HG03045 (cell line): ENCODE results near the gene AAMDC.

Source experiments
- ATAC-seq: cut with Tn5 transposase; IDR thresholded peaks from one replicate; pipeline ENCODE4 v1.9.1; 2021; ENCODE audit warnings: mild to moderate bottlenecking, moderate library complexity; ENCODE audit not compliant: unreplicated experiment

The AAMDC gene

GRCh38 chr11:77820565-77821348 lies at the start of gene AAMDC, which contains the start of gene RSF1:
AAMDC (plus strand) TSS chr11:77821144; CDS start chr11:77842497, 21,353 bp downstream.
RSF1 (minus strand) TSS chr11:77820722; CDS start chr11:77820714, 8 bp downstream.
- ATAC-seq: peak; percentile 80

- ATAC-seq: no peak
Observed at GRCh38 chr11:77775936-77776335, 45.0 kb upstream of the AAMDC start.

GRCh38 chr11:77776455-77776854 lies 44.5 kb upstream of the AAMDC start:
- no peak for ATAC-seq

- ATAC-seq: no peak
Observed at GRCh38 chr11:77778118-77778517, 42.8 kb upstream of the AAMDC start.

- no peak for ATAC-seq
Observed at GRCh38 chr11:77778549-77778948, 42.4 kb upstream of the AAMDC start.

- ATAC-seq: no peak
Observed at GRCh38 chr11:77779935-77780334, 41.0 kb upstream of the AAMDC start.

- ATAC-seq: no peak
Observed at GRCh38 chr11:77783025-77783424, 37.9 kb upstream of the AAMDC start.

GRCh38 chr11:77784572-77784971 lies 36.4 kb upstream of the AAMDC start:
- ATAC-seq: no peak

GRCh38 chr11:77789061-77789730 lies 31.7 kb upstream of the AAMDC start:
- no peak for ATAC-seq

GRCh38 chr11:77789731-77790476 lies 31.0 kb upstream of the AAMDC start:
- ATAC-seq: no peak

GRCh38 chr11:77791301-77791700 lies 29.6 kb upstream of the AAMDC start:
- no peak for ATAC-seq

GRCh38 chr11:77793972-77794371 lies 27.0 kb upstream of the AAMDC start:
- no peak for ATAC-seq

GRCh38 chr11:77799338-77799737 lies 21.6 kb upstream of the AAMDC start:
- no peak for ATAC-seq

- no peak for ATAC-seq
Observed at GRCh38 chr11:77800449-77800848, 20.5 kb upstream of the AAMDC start.

GRCh38 chr11:77801477-77801876 lies 19.5 kb upstream of the AAMDC start:
- ATAC-seq: no peak

- ATAC-seq: no peak
Observed at GRCh38 chr11:77806415-77806814, 14.5 kb upstream of the AAMDC start.

- ATAC-seq: no peak
Observed at GRCh38 chr11:77806993-77807392, 14.0 kb upstream of the AAMDC start.

- no peak for ATAC-seq
Observed at GRCh38 chr11:77813256-77813655, 7.7 kb upstream of the AAMDC start.

GRCh38 chr11:77814848-77815247 lies 6.1 kb upstream of the AAMDC start:
- ATAC-seq: no peak

- no peak for ATAC-seq
Observed at GRCh38 chr11:77815459-77815858, 5.5 kb upstream of the AAMDC start.

GRCh38 chr11:77819411-77819920 lies 1.5 kb upstream of the AAMDC start:
- ATAC-seq: peak; percentile 38
